GM12891 (cell line): ENCODE data around the gene DPYSL3.

ENCODE experiments used
- PAX5 ChIP-seq: IDR thresholded peaks from 2 replicates; pipeline ENCODE4 v1.6.1; 2011; ENCODE audit warnings: low read length, moderate library complexity, mild to moderate bottlenecking; ENCODE audit not compliant: insufficient read depth, severe bottlenecking
- POLR2A ChIP-seq: IDR thresholded peaks from 2 replicates; pipeline ENCODE4 v1.6.1; 2011; ENCODE audit warnings: low read depth, low read length, control low read depth
- POLR2AphosphoS5 ChIP-seq: IDR thresholded peaks from 2 replicates; pipeline ENCODE4 v1.6.1; 2011; ENCODE audit warnings: low read depth, low read length, control low read depth
- POU2F2 ChIP-seq: IDR thresholded peaks from 2 replicates; pipeline ENCODE4 v1.6.1; 2011; ENCODE audit warnings: low read depth, mild to moderate bottlenecking, control low read depth, low read length, moderate library complexity
- SPI1 ChIP-seq: IDR thresholded peaks from 2 replicates; pipeline ENCODE4 v1.6.1; 2011; ENCODE audit warnings: low read depth, low read length, control low read depth
- TAF1 ChIP-seq: IDR thresholded peaks from 2 replicates; pipeline ENCODE4 v1.6.1; 2011; ENCODE audit warnings: low read depth, low read length, control low read depth

- no peak for TF ChIP-seq POLR2AphosphoS5
- TF ChIP-seq POLR2A: no peak
- TF ChIP-seq TAF1: no peak
- TF ChIP-seq POU2F2: no peak
- no peak for TF ChIP-seq SPI1
- no peak for TF ChIP-seq PAX5
These were observed 64.0 kb downstream of the DPYSL3 start for GRCh38 chr5:147445917-147446316.
